Gastroesophageal sphincter (tissue), 4 donors: ENCODE data around the gene TMEM145. TPM values are rescaled to one million over a fixed set of nuclear protein-coding genes. Genes with fewer than 3 reads are reported as not detected.

ENCODE experiments used
- ATAC-seq: fragments of 150-250 bp; one replicate; pipeline ENCODE4 v1.9.1; 2016; ENCODE audit warnings: mild to moderate bottlenecking, moderate library complexity
- H3K27ac ChIP-seq, 4 donors: fragments of 200-600 bp; sonication (generic) in 3 of 4; 1 replicate in 3 of 4; 2 replicates in 1 of 4; pipeline ENCODE4 v1.5.1; 2016 to 2019
- H3K27me3 ChIP-seq: fragments of 200-600 bp; sonication (generic); one replicate; pipeline ENCODE4 v1.5.1; 2019
- H3K36me3 ChIP-seq, 2 donors: fragments of 200-600 bp; sonication (generic); one replicate each; pipeline ENCODE4 v1.5.1; 2019; ENCODE audit warnings: control low read depth in 1 of 2
- H3K4me1 ChIP-seq, 3 donors: fragments of 200-600 bp; sonication (generic); 1 replicate in 2 of 3; 2 replicates in 1 of 3; pipeline ENCODE4 v1.5.1; 2016 to 2019; ENCODE audit warnings: control low read depth in 2 of 3
- H3K4me3 ChIP-seq, 2 donors: fragments of 200-600 bp; sonication (generic); one replicate each; pipeline ENCODE4 v1.5.1; 2019; ENCODE audit warnings: mild to moderate bottlenecking in 1 of 2, moderate library complexity in 1 of 2
- H3K9me3 ChIP-seq, 3 donors: fragments of 200-600 bp; sonication (generic); one replicate each; pipeline ENCODE4 v1.5.1; 2017 to 2019; ENCODE audit warnings: control low read depth in 2 of 3
- EP300 ChIP-seq: sonication (generic); formaldehyde crosslinking; IDR thresholded peaks from one replicate; pipeline ENCODE4 v1.6.1; 2017; ENCODE audit warnings: antibody characterized with exemption, mild to moderate bottlenecking
- POLR2A ChIP-seq, 2 donors: fragments of 450-650 bp; IDR thresholded peaks; one replicate each; pipeline ENCODE4 v1.6.1; 2017; ENCODE audit warnings: antibody characterized with exemption in 2 of 2, mild to moderate bottlenecking in 2 of 2, moderate library complexity in 1 of 2
- POLR2AphosphoS5 ChIP-seq: sonication (generic); formaldehyde crosslinking; IDR thresholded peaks from one replicate; pipeline ENCODE4 v1.6.1; 2017; ENCODE audit warnings: antibody characterized with exemption
- WGBS, 2 donors: methylation state at CpG; one replicate each; pipeline ENCODE4 v1.1.5; 2018; ENCODE audit warnings: low coverage in 1 of 2; 5-methylcytosine and 5-hydroxymethylcytosine counted together
- total RNA-seq, 4 donors: library from RNA; depleted of rRNA; stranded (reverse); fragments of >200 nt; gene quantifications; one replicate each; pipeline ENCODE4 v1.1.0, GENCODE V29; 2016
- TF ChIP-seq, protein P1 (sequence below), 4 experiments: fragments of 200-600 bp in 2 of 4; fragments of 450-650 bp in 2 of 4; sonication (generic) in 1 of 4; IDR thresholded peaks; one replicate each; pipeline ENCODE4 v1.5.1; 2017 to 2019; ENCODE audit warnings: antibody characterized with exemption in 4 of 4, mild to moderate bottlenecking in 2 of 4, moderate library complexity in 2 of 4

Gene TMEM145
- total RNA-seq, 4 donors from 2014 or later = 0.27 TPM; not detected in 3

DNA sequence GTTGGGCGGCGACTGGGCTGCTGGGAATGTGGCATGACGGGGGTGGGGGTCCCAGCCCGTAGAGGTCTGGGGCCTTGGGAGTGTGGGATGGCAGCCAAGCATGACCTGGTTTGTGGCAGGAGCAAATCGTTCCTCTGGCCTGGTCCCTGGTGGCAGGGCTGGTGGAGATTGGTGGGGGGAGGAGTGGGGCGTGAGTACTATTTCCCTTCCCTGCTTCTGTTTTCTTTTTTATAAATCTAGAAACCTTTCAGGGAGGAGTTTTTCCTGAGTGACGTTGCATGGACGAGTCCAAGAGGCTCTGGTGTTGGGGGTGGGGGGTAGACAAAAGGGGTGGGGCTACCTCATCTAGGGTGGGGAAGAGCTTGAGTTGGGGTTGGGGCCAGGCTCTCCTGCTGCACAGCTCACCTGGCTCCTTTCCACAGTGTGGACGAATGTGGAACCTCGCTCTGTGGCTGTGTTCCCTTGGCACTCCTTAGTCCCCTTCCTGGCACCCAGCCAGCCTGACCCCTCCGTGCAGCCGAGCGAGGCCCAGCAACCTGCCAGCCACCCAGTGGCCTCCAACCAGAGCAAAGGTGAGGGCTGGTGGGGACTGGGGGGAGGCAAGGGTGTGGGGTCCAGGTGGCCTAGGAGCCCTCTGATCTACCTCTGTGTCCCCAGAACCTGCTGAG, 26.6 kb upstream of the TMEM145 start:
- Histone ChIP-seq H3K27ac (peak overlapping the region; percentile 7 to 99 (median 98)), H3K36me3 (peaks cover 0 to 48% of the 10 kb centered on the region in 2 donors), H3K4me1 (peaks cover 0 to 59% (median 37%) of the 10 kb centered on the region in 3 donors), H3K4me3 (peak overlapping the region in 1 of 2 donors; percentile 68), H3K27me3 (no peaks in the 10 kb centered on the region), H3K9me3 (no peaks in the 10 kb centered on the region)
- no peak for TF ChIP-seq EP300
- TF ChIP-seq POLR2A (IDR thresholded peaks at IDR 0.05) = no peak
- TF ChIP-seq POLR2AphosphoS5 = no peak
- TF ChIP-seq, protein P1, sequence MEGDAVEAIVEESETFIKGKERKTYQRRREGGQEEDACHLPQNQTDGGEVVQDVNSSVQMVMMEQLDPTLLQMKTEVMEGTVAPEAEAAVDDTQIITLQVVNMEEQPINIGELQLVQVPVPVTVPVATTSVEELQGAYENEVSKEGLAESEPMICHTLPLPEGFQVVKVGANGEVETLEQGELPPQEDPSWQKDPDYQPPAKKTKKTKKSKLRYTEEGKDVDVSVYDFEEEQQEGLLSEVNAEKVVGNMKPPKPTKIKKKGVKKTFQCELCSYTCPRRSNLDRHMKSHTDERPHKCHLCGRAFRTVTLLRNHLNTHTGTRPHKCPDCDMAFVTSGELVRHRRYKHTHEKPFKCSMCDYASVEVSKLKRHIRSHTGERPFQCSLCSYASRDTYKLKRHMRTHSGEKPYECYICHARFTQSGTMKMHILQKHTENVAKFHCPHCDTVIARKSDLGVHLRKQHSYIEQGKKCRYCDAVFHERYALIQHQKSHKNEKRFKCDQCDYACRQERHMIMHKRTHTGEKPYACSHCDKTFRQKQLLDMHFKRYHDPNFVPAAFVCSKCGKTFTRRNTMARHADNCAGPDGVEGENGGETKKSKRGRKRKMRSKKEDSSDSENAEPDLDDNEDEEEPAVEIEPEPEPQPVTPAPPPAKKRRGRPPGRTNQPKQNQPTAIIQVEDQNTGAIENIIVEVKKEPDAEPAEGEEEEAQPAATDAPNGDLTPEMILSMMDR (IDR thresholded peaks at IDR 0.05) = no peak
- ATAC-seq = no peak
- 13 to 19% methylated on average over 5 to 9 of the region's 13 CpGs for WGBS, 2 donors

DNA sequence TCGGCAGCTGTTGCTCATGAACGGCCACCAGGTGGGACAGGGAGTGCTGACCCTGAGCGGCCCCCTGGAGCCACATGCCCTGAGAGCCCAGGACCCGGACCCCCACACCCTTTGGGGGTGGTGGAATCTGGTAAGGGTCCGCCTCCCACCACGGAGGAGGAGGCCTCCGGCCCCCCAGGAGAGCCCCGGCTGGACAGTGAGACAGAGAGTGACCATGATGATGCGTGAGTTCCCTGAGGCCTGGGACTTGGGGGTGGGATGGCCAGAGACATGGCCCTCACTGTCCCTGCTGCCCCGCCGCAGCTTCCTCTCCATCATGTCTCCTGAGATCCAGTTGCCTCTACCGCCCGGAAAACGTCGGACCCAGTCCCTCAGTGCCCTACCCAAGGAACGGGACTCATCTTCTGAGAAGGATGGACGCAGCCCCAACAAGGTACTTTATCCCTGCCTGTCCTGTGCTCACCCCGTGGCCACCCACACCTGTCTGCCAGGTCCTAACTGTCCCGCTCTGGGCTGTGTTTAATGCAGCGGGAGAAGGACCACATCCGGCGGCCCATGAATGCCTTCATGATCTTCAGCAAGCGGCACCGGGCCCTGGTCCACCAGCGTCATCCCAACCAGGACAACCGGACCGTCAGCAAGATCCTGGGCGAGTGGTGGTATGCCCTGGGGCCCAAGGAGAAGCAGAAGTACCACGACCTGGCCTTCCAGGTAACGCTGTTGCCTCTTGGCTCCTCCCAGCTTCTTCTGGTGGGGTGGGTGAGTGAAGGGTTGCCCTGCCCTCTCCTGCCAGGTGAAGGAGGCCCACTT, 25.9 kb upstream of the TMEM145 start:
- Histone ChIP-seq H3K27ac (peak overlapping the region in 3 of 4 donors; percentile 97 to 99 (median 98)), H3K4me1 (peaks cover 0 to 54% (median 30%) of the 10 kb centered on the region in 3 donors), H3K4me3 (peak overlapping the region in 1 of 2 donors; percentile 68), H3K36me3 (peaks cover 0 to 56% of the 10 kb centered on the region in 2 donors), H3K27me3 (no peaks in the 10 kb centered on the region), H3K9me3 (no peaks in the 10 kb centered on the region)
- no peak for TF ChIP-seq EP300
- TF ChIP-seq, protein P1 (IDR thresholded peaks at IDR 0.05) = no peak
- no peak for ATAC-seq
- 100% methylated on average over 3 of the region's 30 CpGs; no CpG with 5 or more reads in 1 of the 2 donors for WGBS, 2 donors

GRCh38 chr19:42287827-42288107, 25.3 kb upstream of the TMEM145 start:
- Histone ChIP-seq H3K4me1 (peaks cover 0 to 48% (median 26%) of the 10 kb centered on the region in 3 donors), H3K9me3 (no peaks in the 10 kb centered on the region), H3K4me3 (no peak overlapping the region), H3K36me3 (peaks cover 0 to 61% of the 10 kb centered on the region in 2 donors), H3K27ac (peak overlapping the region in 1 of 4 donors; percentile 98), H3K27me3 (no peaks in the 10 kb centered on the region)
- TF ChIP-seq, protein P1 (IDR thresholded peaks at IDR 0.05) = no peak
- TF ChIP-seq POLR2AphosphoS5 (no peak), POLR2A (IDR thresholded peaks at IDR 0.05) (no peak), EP300 (no peak)
- WGBS, 2 donors = no CpG with 5 or more reads among the region's 10 CpGs
- ATAC-seq = no peak

DNA sequence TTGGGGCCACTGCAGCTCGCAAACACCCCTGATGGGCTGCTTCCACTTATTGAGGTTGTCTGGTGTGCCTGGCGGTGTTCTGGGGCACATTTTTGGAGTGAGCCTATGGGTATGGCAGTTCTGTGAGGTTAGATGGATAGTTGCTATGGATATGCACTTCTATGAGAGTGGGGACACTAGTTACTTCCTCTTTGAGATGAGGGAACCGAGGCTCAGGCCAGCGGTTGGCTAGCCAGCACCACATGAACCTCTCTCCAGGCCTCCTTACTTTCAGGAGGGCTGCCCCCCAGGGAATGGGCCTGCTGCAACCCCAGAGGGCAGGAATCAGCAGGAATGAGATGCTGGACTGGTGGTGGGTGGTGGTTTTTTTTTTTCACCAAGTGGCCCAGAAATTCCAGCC, 24.7 kb upstream of the TMEM145 start:
- Histone ChIP-seq H3K27ac (peak overlapping the region in 2 of 4 donors; percentile 9 to 98), H3K4me3 (no peak overlapping the region), H3K27me3 (no peaks in the 10 kb centered on the region), H3K4me1 (peaks cover 0 to 42% (median 20%) of the 10 kb centered on the region in 3 donors), H3K9me3 (no peaks in the 10 kb centered on the region), H3K36me3 (peaks cover 0 to 68% of the 10 kb centered on the region in 2 donors)
- WGBS, 2 donors = 80% methylated on average over 1 to 2 of the region's 4 CpGs
- TF ChIP-seq, protein P1 (IDR thresholded peaks at IDR 0.05) = no peak
- no peak for TF ChIP-seq EP300
- TF ChIP-seq POLR2AphosphoS5 = no peak
- TF ChIP-seq POLR2A (IDR thresholded peaks at IDR 0.05) = no peak
- ATAC-seq = no peak
